NK-92 treated with Interleukin-12 subunit alpha and Interleukin-12 subunit beta, amount 100 ng/mL, for 24 hours (cell line): ENCODE results near the gene CTSO.

Experiments used
- DNase-seq: peaks from one replicate; lab custom pipeline; 2025; lab: John Stamatoyannopoulos, UW

The CTSO gene

GRCh38 chr4:155953151-155954117 lies at the start of gene CTSO:
TSS of gene CTSO (minus strand) at chr4:155953866. CDS start at chr4:155953847, 19 bp downstream.
- DNase-seq: peak; percentile 46

- DNase-seq: no peak
Observed at GRCh38 chr4:156000491-156000890, 46.8 kb upstream of the CTSO start.

- DNase-seq: no peak
Observed at GRCh38 chr4:155999725-156000124, 46.1 kb upstream of the CTSO start.

- DNase-seq: no peak
Observed at GRCh38 chr4:155995069-155995468, 41.4 kb upstream of the CTSO start.

GRCh38 chr4:155984106-155984797 lies 30.6 kb upstream of the CTSO start:
- no peak for DNase-seq

GRCh38 chr4:155982736-155983385 lies 29.2 kb upstream of the CTSO start:
- no peak for DNase-seq

- no peak for DNase-seq
Observed at GRCh38 chr4:155978810-155979209, 25.1 kb upstream of the CTSO start.

- no peak for DNase-seq
Observed at GRCh38 chr4:155975511-155975910, 21.8 kb upstream of the CTSO start.

GRCh38 chr4:155974996-155975395 lies 21.3 kb upstream of the CTSO start:
- DNase-seq: no peak

GRCh38 chr4:155974476-155974749 lies 20.7 kb upstream of the CTSO start:
- no peak for DNase-seq

GRCh38 chr4:155973639-155974475 lies 20.2 kb upstream of the CTSO start:
- no peak for DNase-seq

- DNase-seq: no peak
Observed at GRCh38 chr4:155972098-155972497, 18.4 kb upstream of the CTSO start.

GRCh38 chr4:155966731-155967395 lies 13.2 kb upstream of the CTSO start:
- no peak for DNase-seq

GRCh38 chr4:155966171-155966570 lies 12.5 kb upstream of the CTSO start:
- no peak for DNase-seq

GRCh38 chr4:155964016-155964891 lies 10.6 kb upstream of the CTSO start:
- DNase-seq: no peak

- no peak for DNase-seq
Observed at GRCh38 chr4:155962767-155963166, 9.1 kb upstream of the CTSO start.

- no peak for DNase-seq
Observed at GRCh38 chr4:155961575-155961974, 7.9 kb upstream of the CTSO start.

- no peak for DNase-seq
Observed at GRCh38 chr4:155960522-155960921, 6.9 kb upstream of the CTSO start.

GRCh38 chr4:155959417-155959816 lies 5.8 kb upstream of the CTSO start:
- DNase-seq: no peak

GRCh38 chr4:155956461-155956860 lies 2.8 kb upstream of the CTSO start:
- DNase-seq: no peak
